GM23338 (cell line): ENCODE data around the gene FARS2. TPM values are rescaled to one million over a fixed set of nuclear protein-coding genes. Genes with fewer than 3 reads are reported as not detected.

Experiments used
- ATAC-seq: fragments of 200-7000 bp; cut with Tn5 transposase; 3 replicates; pipeline ENCODE4 v1.9.1; 2020
- DNase-seq: peaks from one replicate; pipeline ENCODE4 v3.0.0-alpha.2; 2015; ENCODE audit warnings: low spot score
- H2AFZ ChIP-seq: fragments of 200-600 bp; sonication (generic); 2 replicates; pipeline ENCODE4 v1.8.0; 2016; ENCODE audit warnings: antibody characterized with exemption, mild to moderate bottlenecking, moderate library complexity
- H3F3A ChIP-seq: fragments of 200-600 bp; sonication (generic); replicated peaks from 2 replicates; pipeline ENCODE4 v1.8.0; 2017; ENCODE audit warnings: antibody characterized with exemption, mixed run types, low read depth
- H3K27ac ChIP-seq: fragments of 200-600 bp; sonication (generic); 2 replicates; pipeline ENCODE4 v1.6.1; 2016; ENCODE audit warnings: low read depth
- H3K27me3 ChIP-seq: fragments of 200-600 bp; sonication (generic); 2 replicates; pipeline ENCODE4 v1.8.0; 2016; ENCODE audit warnings: mild to moderate bottlenecking, mixed run types, moderate library complexity; ENCODE audit not compliant: insufficient read depth
- H3K36me3 ChIP-seq: fragments of 200-600 bp; sonication (generic); 2 replicates; pipeline ENCODE4 v1.8.0; 2016; ENCODE audit warnings: mild to moderate bottlenecking; ENCODE audit not compliant: insufficient read depth
- H3K4me1 ChIP-seq: fragments of 200-600 bp; sonication (generic); 2 replicates; pipeline ENCODE4 v1.8.0; 2016; ENCODE audit warnings: mild to moderate bottlenecking, moderate library complexity; ENCODE audit not compliant: insufficient read depth
- H3K4me2 ChIP-seq: fragments of 200-600 bp; sonication (generic); 2 replicates; pipeline ENCODE4 v1.7.1; 2017; ENCODE audit warnings: mixed run types
- H3K4me3 ChIP-seq: fragments of 200-600 bp; sonication (generic); 2 replicates; pipeline ENCODE4 v1.6.1; 2016; ENCODE audit warnings: mixed run types
- H3K79me2 ChIP-seq: fragments of 200-600 bp; sonication (generic); replicated peaks from 2 replicates; pipeline ENCODE4 v1.8.0; 2017; ENCODE audit warnings: mild to moderate bottlenecking; ENCODE audit not compliant: insufficient read depth
- H3K9me2 ChIP-seq: fragments of 200-600 bp; sonication (generic); 2 replicates; pipeline ENCODE4 v1.8.0; 2017; ENCODE audit not compliant: insufficient read depth
- H4K20me1 ChIP-seq: fragments of 200-600 bp; sonication (generic); replicated peaks from 2 replicates; pipeline ENCODE4 v1.8.0; 2017; ENCODE audit warnings: mild to moderate bottlenecking; ENCODE audit not compliant: insufficient read depth
- H3K27ac Mint-ChIP-seq: 2 replicates; pipeline ENCODE4 v1.8.0; 2020; ENCODE audit warnings: inconsistent platforms, mild to moderate bottlenecking, moderate library complexity, mixed read lengths
- H3K27me3 Mint-ChIP-seq: 3 replicates; pipeline ENCODE4 v1.8.0; 2022; ENCODE audit warnings: low read depth, mild to moderate bottlenecking, moderate library complexity, mixed read lengths, inconsistent platforms; ENCODE audit not compliant: insufficient read depth, poor library complexity
- H3K36me3 Mint-ChIP-seq: 3 replicates; pipeline ENCODE4 v1.8.0; 2021; ENCODE audit warnings: low read depth, mild to moderate bottlenecking, inconsistent platforms, moderate library complexity, mixed read lengths
- H3K4me1 Mint-ChIP-seq: 3 replicates; pipeline ENCODE4 v1.8.0; 2020; ENCODE audit warnings: mild to moderate bottlenecking, inconsistent platforms, mixed read lengths
- H3K4me3 Mint-ChIP-seq: 3 replicates; pipeline ENCODE4 v1.8.0; 2021; ENCODE audit warnings: moderate library complexity, mild to moderate bottlenecking, inconsistent platforms, mixed read lengths
- H3K9me3 Mint-ChIP-seq: 3 replicates; pipeline ENCODE4 v1.8.0; 2020; ENCODE audit warnings: moderate library complexity, mild to moderate bottlenecking, inconsistent platforms, mixed read lengths
- CREB1 ChIP-seq: fragments of 250-450 bp; sonication (Bioruptor Pico); IDR thresholded peaks from 2 replicates; pipeline ENCODE4 v1.5.0; 2020; ENCODE audit warnings: low read depth, mild to moderate bottlenecking, moderate library complexity
- CTCF ChIP-seq, 2 experiments: fragments of 200-600 bp in 1 of 2; sonication (generic) in 1 of 2; conservative IDR thresholded peaks; 2 replicates each; pipeline versions ENCODE4 v1.5.1 to v1.6.1; 2016 to 2017; ENCODE audit warnings: antibody characterized with exemption in 2 of 2, low read depth in 2 of 2, mild to moderate bottlenecking in 2 of 2, moderate library complexity in 1 of 2
- ETS1 ChIP-seq: IDR thresholded peaks from 2 replicates; pipeline ENCODE4 v1.6.1; 2016; ENCODE audit warnings: antibody characterized with exemption
- EZH2 ChIP-seq: fragments of 200-600 bp; sonication (generic); IDR thresholded peaks from one replicate; pipeline ENCODE4 v1.8.0; 2017; ENCODE audit warnings: antibody characterized with exemption, mild to moderate bottlenecking, low read depth; ENCODE audit not compliant: unreplicated experiment
- EZH2phosphoT487 ChIP-seq: fragments of 200-600 bp; sonication (generic); IDR thresholded peaks from one replicate; pipeline ENCODE4 v1.8.1; 2018; ENCODE audit warnings: antibody characterized with exemption; ENCODE audit not compliant: unreplicated experiment
- JUNB ChIP-seq: IDR thresholded peaks from one replicate; pipeline ENCODE4 v1.6.1; 2016; ENCODE audit warnings: antibody characterized with exemption; ENCODE audit not compliant: unreplicated experiment
- NANOG ChIP-seq: IDR thresholded peaks from 2 replicates; pipeline ENCODE4 v1.6.1; 2016; ENCODE audit warnings: antibody characterized with exemption, borderline replicate concordance
- POLR2AphosphoS5 ChIP-seq: IDR thresholded peaks from 2 replicates; pipeline ENCODE4 v1.6.1; 2016; ENCODE audit warnings: antibody characterized with exemption, low read depth
- REST ChIP-seq: IDR thresholded peaks from one replicate; pipeline ENCODE4 v1.6.1; 2018; ENCODE audit warnings: antibody characterized with exemption; ENCODE audit not compliant: unreplicated experiment
- STAT1 ChIP-seq: IDR thresholded peaks from one replicate; pipeline ENCODE4 v1.6.1; 2016; ENCODE audit warnings: antibody characterized with exemption; ENCODE audit not compliant: unreplicated experiment
- ZNF114 ChIP-seq: fragments of 250-450 bp; sonication (Bioruptor Pico); IDR thresholded peaks from 2 replicates; pipeline ENCODE4 v1.5.0; 2020; ENCODE audit warnings: mild to moderate bottlenecking, moderate library complexity
- ZNF331 ChIP-seq: fragments of 250-450 bp; sonication (Bioruptor Pico); IDR thresholded peaks from 2 replicates; pipeline ENCODE4 v1.5.0; 2020; ENCODE audit warnings: low read depth, mild to moderate bottlenecking, moderate library complexity
- polyA plus RNA-seq: library from polyadenylated mRNA; unstranded; fragments of >200 nt; fragmentation: Nextera tagmentation; extraction: Ambion mirVana; gene quantifications from 2 replicates; pipeline ENCODE4 v1.2.1, GENCODE V29; 2016
- total RNA-seq: library from RNA; depleted of rRNA; stranded (reverse); fragments of >200 nt; shearing (Covaris generic); gene quantifications from 2 replicates; pipeline ENCODE4 v1.2.3, GENCODE V29; 2014
- TF ChIP-seq, protein P1 (sequence below): fragments of 250-450 bp; sonication (Bioruptor Pico); IDR thresholded peaks from 2 replicates; pipeline ENCODE4 v1.5.0; 2020; ENCODE audit warnings: mild to moderate bottlenecking, moderate library complexity

The FARS2 gene
- total and polyA plus RNA-seq, 2 experiments from 2014 or later, result 7.6 to 19.0 TPM

DNA sequence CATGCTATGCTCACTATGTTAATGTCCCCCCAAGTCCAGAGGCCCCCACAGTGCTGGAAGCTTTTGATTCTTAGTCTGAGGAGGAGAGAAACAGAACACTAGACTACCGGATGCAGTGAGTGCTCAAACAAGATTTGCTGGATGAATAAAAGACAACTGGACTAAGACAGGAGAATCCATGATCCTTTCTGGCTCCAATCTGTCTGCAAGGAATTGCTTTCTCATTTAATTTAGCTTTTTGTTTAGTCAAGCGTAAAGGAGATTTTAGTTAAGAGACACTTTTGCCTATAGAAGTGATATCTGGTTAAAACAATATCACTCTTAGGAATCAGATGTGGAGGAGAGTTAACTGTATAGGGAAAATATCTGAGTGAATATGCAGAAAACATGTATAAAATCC lies 14.1 kb upstream of the FARS2 start:
- H3K36me3 ChIP-seq, result no peaks in the 10 kb centered on the region
- peaks cover 77% of the 10 kb centered on the region for H3K79me2 ChIP-seq
- peaks cover 5% of the 10 kb centered on the region for H3K27me3 Mint-ChIP-seq
- H3K4me1 Mint-ChIP-seq, result peaks cover 11% of the 10 kb centered on the region; the same call in 2 of the 3 replicates
- H3K9me2 ChIP-seq, result no peaks in the 10 kb centered on the region
- no peak overlapping the region for H3K27ac ChIP-seq
- H3K4me3 Mint-ChIP-seq, result no peak overlapping the region
- no peaks in the 10 kb centered on the region for H3K27me3 ChIP-seq
- peaks cover 49% of the 10 kb centered on the region for H4K20me1 ChIP-seq
- no peak overlapping the region for H3K4me2 ChIP-seq
- no peak overlapping the region for H3K4me3 ChIP-seq
- H2AFZ ChIP-seq, result no peak overlapping the region
- peaks cover 13% of the 10 kb centered on the region for H3K36me3 Mint-ChIP-seq
- peaks cover 2% of the 10 kb centered on the region; the same call in 2 of the 3 replicates for H3K9me3 Mint-ChIP-seq
- no peaks in the 10 kb centered on the region for H3K4me1 ChIP-seq
- H3K27ac Mint-ChIP-seq, result no peak overlapping the region
- DNase-seq, result no peak
- TF ChIP-seq STAT1 (no peak), CREB1 (CRISPR knock-in tag) (no peak), JUNB (no peak), ETS1 (no peak), NANOG (no peak), ZNF114 (no peak), ZNF331 (CRISPR knock-in tag) (no peak), POLR2AphosphoS5 (no peak), REST (no peak), EZH2phosphoT487 (no peak), CTCF (conservative IDR thresholded peaks at IDR 0.05; ENCODE audit: low read depth in 2 of 2) (no peak), EZH2 (no peak)
- TF ChIP-seq, protein P1, sequence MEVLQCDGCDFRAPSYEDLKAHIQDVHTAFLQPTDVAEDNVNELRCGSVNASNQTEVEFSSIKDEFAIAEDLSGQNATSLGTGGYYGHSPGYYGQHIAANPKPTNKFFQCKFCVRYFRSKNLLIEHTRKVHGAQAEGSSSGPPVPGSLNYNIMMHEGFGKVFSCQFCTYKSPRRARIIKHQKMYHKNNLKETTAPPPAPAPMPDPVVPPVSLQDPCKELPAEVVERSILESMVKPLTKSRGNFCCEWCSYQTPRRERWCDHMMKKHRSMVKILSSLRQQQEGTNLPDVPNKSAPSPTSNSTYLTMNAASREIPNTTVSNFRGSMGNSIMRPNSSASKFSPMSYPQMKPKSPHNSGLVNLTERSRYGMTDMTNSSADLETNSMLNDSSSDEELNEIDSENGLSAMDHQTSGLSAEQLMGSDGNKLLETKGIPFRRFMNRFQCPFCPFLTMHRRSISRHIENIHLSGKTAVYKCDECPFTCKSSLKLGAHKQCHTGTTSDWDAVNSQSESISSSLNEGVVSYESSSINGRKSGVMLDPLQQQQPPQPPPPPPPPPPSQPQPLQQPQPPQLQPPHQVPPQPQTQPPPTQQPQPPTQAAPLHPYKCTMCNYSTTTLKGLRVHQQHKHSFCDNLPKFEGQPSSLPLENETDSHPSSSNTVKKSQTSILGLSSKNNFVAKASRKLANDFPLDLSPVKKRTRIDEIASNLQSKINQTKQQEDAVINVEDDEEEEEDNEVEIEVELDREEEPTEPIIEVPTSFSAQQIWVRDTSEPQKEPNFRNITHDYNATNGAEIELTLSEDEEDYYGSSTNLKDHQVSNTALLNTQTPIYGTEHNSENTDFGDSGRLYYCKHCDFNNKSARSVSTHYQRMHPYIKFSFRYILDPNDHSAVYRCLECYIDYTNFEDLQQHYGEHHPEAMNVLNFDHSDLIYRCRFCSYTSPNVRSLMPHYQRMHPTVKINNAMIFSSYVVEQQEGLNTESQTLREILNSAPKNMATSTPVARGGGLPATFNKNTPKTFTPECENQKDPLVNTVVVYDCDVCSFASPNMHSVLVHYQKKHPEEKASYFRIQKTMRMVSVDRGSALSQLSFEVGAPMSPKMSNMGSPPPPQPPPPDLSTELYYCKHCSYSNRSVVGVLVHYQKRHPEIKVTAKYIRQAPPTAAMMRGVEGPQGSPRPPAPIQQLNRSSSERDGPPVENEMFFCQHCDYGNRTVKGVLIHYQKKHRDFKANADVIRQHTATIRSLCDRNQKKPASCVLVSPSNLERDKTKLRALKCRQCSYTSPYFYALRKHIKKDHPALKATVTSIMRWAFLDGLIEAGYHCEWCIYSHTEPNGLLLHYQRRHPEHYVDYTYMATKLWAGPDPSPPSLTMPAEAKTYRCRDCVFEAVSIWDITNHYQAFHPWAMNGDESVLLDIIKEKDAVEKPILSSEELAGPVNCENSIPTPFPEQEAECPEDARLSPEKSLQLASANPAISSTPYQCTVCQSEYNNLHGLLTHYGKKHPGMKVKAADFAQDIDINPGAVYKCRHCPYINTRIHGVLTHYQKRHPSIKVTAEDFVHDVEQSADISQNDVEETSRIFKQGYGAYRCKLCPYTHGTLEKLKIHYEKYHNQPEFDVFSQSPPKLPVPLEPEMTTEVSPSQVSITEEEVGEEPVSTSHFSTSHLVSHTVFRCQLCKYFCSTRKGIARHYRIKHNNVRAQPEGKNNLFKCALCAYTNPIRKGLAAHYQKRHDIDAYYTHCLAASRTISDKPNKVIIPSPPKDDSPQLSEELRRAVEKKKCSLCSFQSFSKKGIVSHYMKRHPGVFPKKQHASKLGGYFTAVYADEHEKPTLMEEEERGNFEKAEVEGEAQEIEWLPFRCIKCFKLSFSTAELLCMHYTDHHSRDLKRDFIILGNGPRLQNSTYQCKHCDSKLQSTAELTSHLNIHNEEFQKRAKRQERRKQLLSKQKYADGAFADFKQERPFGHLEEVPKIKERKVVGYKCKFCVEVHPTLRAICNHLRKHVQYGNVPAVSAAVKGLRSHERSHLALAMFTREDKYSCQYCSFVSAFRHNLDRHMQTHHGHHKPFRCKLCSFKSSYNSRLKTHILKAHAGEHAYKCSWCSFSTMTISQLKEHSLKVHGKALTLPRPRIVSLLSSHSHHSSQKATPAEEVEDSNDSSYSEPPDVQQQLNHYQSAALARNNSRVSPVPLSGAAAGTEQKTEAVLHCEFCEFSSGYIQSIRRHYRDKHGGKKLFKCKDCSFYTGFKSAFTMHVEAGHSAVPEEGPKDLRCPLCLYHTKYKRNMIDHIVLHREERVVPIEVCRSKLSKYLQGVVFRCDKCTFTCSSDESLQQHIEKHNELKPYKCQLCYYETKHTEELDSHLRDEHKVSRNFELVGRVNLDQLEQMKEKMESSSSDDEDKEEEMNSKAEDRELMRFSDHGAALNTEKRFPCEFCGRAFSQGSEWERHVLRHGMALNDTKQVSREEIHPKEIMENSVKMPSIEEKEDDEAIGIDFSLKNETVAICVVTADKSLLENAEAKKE (CRISPR knock-in tag), result no peak
- no peak for ATAC-seq
- H3F3A ChIP-seq, result no peaks in the 10 kb centered on the region
